Upper lobe of right lung (tissue), 1 donor: ENCODE results near the gene NFKB2. TPM values are rescaled to one million over a fixed set of nuclear protein-coding genes. Genes with fewer than 3 reads are reported as not detected.
A peak's percentile ranks its signal among the peaks of the same experiment; 100 is the strongest.

ENCODE experiments used
- ATAC-seq: fragments of 200-7000 bp; cut with Tn5 transposase; one replicate; pipeline ENCODE4 v1.9.1; 2020; ENCODE audit warnings: mild to moderate bottlenecking, moderate library complexity
- DNase-seq: peaks from one replicate; pipeline ENCODE4 v3.0.0-alpha.2; 2020
- H3K27ac ChIP-seq: fragments of 200-600 bp; one replicate; pipeline ENCODE4 v1.8.0; 2022
- H3K27me3 ChIP-seq: fragments of 200-600 bp; one replicate; pipeline ENCODE4 v1.8.0; 2022; ENCODE audit warnings: mild to moderate bottlenecking
- H3K36me3 ChIP-seq: fragments of 200-600 bp; one replicate; pipeline ENCODE4 v1.8.0; 2022
- H3K4me1 ChIP-seq: fragments of 200-600 bp; one replicate; pipeline ENCODE4 v1.8.0; 2022
- H3K4me3 ChIP-seq: fragments of 200-600 bp; one replicate; pipeline ENCODE4 v1.8.0; 2022; ENCODE audit warnings: mild to moderate bottlenecking
- H3K9me3 ChIP-seq: fragments of 200-600 bp; one replicate; pipeline ENCODE4 v1.8.0; 2022
- CTCF ChIP-seq: fragments of 200-600 bp; IDR thresholded peaks from one replicate; pipeline ENCODE4 v1.8.0; 2022; ENCODE audit warnings: antibody characterized with exemption
- intact Hi-C: fragments of 100-400 bp; cut with DNase I; formaldehyde crosslinking; loops from one replicate; pipeline ENCODE4 v1.11.0; 2022
- total RNA-seq: library from RNA; stranded (reverse); fragmentation: NEBNext Ultra II Directional; extraction: Animal tissue kit (Norgen Biotek cat#: 25700); gene quantifications from one replicate; pipeline ENCODE4 v1.2.1, GENCODE V29; 2021
- donor health status: DM: no; HTN: yes; CAD: no; lungs with severe emphysema.

NFKB2 gene
- total RNA-seq, 1 donor from 2014 or later, result 36.8 TPM

- no peak overlapping the region for H3K27ac ChIP-seq
- no peak for ATAC-seq
- TF ChIP-seq CTCF, result no peak
- intact Hi-C loops, result no loop called here
- H3K36me3 ChIP-seq, result no peaks in the 10 kb centered on the region
- no peak for DNase-seq
- H3K4me3 ChIP-seq, result no peak overlapping the region
- H3K4me1 ChIP-seq, result peaks cover 15% of the 10 kb centered on the region
- peaks cover 49% of the 10 kb centered on the region for H3K27me3 ChIP-seq
- no peaks in the 10 kb centered on the region for H3K9me3 ChIP-seq
These were observed 12.1 kb downstream of the NFKB2 start for GRCh38 chr10:102407425-102408130.

- Histone ChIP-seq H3K4me1 (peaks cover 15% of the 10 kb centered on the region), H3K9me3 (no peaks in the 10 kb centered on the region), H3K4me3 (peak overlapping the region; percentile 32), H3K36me3 (no peaks in the 10 kb centered on the region), H3K27me3 (peaks cover 55% of the 10 kb centered on the region), H3K27ac (no peak overlapping the region)
- ATAC-seq (no peak), DNase-seq (no peak)
- intact Hi-C loops, result no loop called here
- no peak for TF ChIP-seq CTCF
These were observed 12.7 kb downstream of the NFKB2 start for GRCh38 chr10:102408131-102408727.

- H3K36me3 ChIP-seq, result no peaks in the 10 kb centered on the region
- no peak for TF ChIP-seq CTCF
- H3K27ac ChIP-seq, result no peak overlapping the region
- peaks cover 15% of the 10 kb centered on the region for H3K4me1 ChIP-seq
- H3K27me3 ChIP-seq, result peaks cover 63% of the 10 kb centered on the region
- DNase-seq, result no peak
- peak; percentile 47 for ATAC-seq
- peak overlapping the region; percentile 32 for H3K4me3 ChIP-seq
- no peaks in the 10 kb centered on the region for H3K9me3 ChIP-seq
- intact Hi-C loops, result no loop called here
These were observed 13.5 kb downstream of the NFKB2 start for GRCh38 chr10:102408728-102409603.

- Histone ChIP-seq H3K27me3 (peaks cover 69% of the 10 kb centered on the region), H3K4me3 (peak overlapping the region; percentile 29), H3K27ac (no peak overlapping the region), H3K9me3 (no peaks in the 10 kb centered on the region), H3K4me1 (peaks cover 15% of the 10 kb centered on the region), H3K36me3 (no peaks in the 10 kb centered on the region)
- ATAC-seq, result no peak
- intact Hi-C loops, result no loop called here
- TF ChIP-seq CTCF, result no peak
- DNase-seq, result no peak
These were observed 14.3 kb downstream of the NFKB2 start for GRCh38 chr10:102409604-102410428.

- DNase-seq (peak; percentile 61), ATAC-seq (no peak)
- TF ChIP-seq CTCF, result no peak
- H3K9me3 ChIP-seq, result no peaks in the 10 kb centered on the region
- intact Hi-C loops, result no loop called here
- peaks cover 15% of the 10 kb centered on the region for H3K4me1 ChIP-seq
- H3K27me3 ChIP-seq, result peaks cover 73% of the 10 kb centered on the region
- H3K27ac ChIP-seq, result no peak overlapping the region
- H3K36me3 ChIP-seq, result no peaks in the 10 kb centered on the region
- peak overlapping the region; percentile 28 for H3K4me3 ChIP-seq
These were observed 15.0 kb downstream of the NFKB2 start for GRCh38 chr10:102410429-102411073.
